Measurements from ENCODE around the gene LRMDA.

GRCh38 chr10:75703191-75703854, 271.9 kb downstream of the LRMDA start:
- TF ChIP-seq CTCF (conservative IDR thresholded peaks at IDR 0.05; ENCODE audit: low read depth, low read length) (no peak), EZH2 (IDR thresholded peaks at IDR 0.05; ENCODE audit: low read length, unreplicated experiment) (no peak)
